GM21390 (cell line): ENCODE data around the gene RNF103.
"Not testable (repeated sequence)": the region's sequence is repeated elsewhere in the genome, so short reads cannot be mapped to it uniquely, and the experiment has no call there.

Experiments
- ATAC-seq: cut with Tn5 transposase; IDR thresholded peaks from one replicate; pipeline ENCODE4 v1.9.1; 2021; ENCODE audit not compliant: unreplicated experiment

Gene RNF103

DNA sequence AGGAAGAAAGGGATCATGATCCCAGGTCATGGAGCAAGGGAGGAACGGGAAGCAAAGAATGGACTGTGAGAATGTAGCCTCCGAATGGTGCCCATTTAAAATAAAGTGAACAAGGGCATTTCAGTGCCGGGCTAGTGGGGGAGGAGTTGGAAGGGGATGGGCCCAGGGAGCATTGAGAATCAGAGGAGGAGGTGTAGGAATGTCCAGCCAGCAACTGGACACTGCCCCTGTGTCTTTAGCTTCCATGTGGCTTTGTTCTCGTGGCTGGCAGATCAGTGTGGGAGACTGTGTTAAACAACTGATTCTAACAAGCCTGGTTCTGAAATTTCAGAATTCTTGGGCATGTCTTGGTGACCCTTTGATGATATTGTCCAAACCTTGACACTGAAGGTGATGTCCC, 1.4 kb upstream of the RNF103 start:
- ATAC-seq, result no peak

DNA sequence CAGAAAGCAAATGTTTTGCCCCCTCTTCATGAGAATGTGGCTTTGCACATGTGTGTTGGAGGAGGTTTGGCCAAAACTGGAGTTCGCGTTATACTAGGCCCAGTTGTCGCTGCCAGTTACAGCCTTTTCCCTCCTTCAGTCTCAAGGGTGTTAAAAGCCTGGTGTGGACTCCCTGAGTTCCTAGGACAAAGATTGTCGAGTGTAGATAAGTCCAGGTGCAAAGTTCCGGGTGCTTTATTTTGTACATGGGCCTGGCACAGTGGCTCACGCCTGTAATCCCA, 542 bp upstream of the RNF103 start:
- no peak for ATAC-seq

DNA sequence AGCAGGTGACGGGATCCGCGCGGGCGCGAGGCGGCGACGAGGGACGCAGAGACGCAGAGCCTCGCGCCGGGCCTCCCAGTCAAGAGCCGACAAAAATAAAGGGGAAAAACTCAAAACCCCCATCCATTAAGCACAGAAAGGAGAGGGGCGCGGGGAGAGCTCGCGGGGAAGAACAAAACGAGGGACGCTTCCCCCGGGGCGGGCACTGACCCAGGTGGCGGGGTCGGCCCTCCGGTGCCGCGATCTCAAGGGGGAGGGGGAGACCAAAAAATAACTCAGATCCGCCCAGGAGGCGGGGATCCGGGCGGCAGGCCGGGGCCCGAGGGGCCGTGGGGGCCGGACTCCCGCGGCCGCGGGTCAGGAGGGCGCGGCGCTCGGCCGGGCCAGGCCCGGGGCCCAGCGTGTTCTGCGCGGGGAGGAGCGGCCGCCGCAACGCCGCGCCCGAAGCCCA, 597 bp downstream of the RNF103 start:
- peak; percentile 44 for ATAC-seq

DNA sequence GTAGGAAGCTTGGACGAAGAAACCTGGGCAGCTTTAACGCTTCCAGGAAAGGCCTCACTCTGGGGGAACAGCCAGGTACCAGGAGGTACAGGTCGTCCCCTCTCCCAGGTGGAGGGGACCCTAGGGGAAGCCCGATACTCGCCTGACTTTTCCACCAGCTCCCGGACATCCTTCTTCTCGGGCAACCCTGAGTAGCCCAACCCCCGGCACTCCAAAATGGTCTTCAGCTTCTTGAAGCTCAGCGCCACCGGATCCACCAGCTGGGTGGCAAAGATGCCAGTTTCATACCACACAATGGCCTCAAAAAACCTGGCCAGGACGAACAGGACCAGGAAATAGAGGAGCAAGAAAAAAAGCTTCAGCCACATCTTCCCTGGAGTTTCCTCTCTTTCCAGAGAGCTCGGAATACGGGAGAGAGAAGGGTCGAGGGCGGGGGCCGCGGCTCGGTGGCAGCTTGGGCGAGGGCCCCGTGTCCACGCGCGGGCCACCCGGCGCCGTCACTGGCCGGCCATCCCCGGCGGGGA, 1.1 kb downstream of the RNF103 start:
- no peak for ATAC-seq

DNA sequence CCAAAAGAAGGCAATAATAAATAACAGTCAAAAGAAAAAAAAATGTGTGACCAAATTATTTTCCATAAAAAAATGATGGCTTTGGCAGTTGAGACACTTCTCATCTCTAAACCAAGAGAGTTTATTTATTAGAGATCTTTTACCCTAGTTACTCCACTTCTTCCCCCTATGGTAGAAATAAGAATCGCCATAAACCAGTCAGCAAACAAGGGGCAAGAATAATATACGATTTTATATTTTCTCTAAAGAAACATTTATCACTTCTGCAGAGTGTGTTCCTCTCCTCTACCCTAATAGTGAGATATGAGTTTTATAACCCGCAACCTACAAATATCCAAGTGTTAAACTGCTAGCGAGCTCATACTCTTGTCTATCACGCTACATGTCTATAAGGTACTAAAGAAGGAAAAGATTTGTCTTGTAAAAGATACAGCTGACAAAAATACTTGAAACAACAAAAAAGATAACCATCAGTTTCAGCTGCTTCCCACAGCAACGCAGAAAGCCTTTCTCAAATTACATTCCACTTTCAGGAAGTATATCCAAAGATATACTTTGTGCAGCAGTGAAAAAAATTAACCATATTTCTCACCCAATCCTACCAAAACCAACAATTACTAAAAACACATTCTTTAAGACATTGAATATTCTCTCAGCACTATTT, 2.3 kb downstream of the RNF103 start:
- ATAC-seq, result no peak

DNA sequence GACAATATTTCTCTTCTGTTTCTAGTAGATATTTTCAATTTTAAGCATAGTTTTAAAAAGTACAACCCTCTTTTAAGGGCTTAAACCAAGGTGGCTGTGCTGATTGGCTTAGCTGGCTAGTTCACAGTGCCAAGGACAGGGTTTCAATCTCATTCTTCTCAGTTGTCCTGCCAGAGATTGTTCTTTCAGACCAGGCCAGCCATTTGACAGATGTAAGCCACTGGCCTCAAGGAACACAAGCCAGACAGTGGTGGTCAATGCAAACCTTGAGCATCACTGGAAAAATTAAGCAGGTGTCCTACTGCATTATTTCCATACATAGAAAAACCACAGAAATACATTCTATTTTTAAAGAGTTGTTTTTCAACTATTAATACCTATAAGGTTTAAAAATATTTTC, 5.9 kb downstream of the RNF103 start:
- peak; percentile 33 for ATAC-seq

DNA sequence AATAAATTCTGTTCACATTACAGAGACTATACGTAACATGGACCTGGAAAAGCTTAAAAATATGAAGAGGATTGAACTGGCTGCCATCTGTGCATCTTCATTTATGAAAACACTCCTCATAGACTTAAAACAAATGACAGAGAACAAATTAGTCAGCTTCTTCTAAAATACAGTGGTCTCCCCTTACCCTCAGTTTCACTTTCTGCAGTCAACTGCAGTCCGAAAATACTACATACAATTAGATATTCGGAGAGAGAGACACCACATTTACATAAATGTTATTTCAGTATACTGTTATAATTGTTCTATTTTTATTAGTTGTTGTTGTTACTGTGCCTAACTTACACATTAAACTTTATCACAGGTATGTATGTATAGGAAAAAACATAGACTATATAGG, 6.5 kb downstream of the RNF103 start:
- peak; percentile 71 for ATAC-seq

DNA sequence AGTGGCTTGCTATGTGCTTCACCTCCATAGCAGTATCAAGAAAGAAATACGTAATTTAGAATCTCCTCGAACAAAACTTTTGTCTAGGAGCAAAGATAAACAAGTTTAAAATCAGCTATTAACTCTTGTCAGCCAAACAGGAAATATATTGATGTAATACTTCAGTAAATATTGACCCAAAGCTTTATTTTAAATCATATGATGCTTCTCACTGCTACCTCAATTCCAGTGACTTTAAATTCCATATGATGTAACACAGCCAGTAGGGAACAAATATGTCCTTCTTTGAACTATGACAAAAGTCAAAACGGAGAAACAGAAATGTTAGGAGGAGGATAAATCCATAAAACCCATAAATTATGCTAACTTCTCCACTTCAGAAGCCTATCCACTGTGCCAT, 7.2 kb downstream of the RNF103 start:
- no peak for ATAC-seq

DNA sequence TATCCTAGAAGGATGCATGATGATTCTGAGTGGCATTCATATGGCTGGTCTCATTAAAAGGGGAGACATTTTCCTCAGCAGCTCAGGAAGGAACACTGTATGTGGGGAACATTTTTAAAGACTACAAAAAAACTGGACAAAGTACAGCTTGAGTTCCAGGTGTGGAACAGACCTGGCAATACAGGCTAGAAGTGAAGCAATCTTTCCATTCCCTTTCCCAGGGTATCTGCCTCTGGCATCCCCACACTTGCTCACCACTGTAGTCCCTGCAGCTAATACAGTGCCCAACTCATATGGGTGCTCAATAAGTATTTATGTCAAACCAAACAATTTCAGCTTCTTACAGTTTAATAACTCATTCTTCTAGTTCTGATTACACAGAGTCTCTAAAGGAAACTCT, 8.1 kb downstream of the RNF103 start:
- no peak for ATAC-seq

DNA sequence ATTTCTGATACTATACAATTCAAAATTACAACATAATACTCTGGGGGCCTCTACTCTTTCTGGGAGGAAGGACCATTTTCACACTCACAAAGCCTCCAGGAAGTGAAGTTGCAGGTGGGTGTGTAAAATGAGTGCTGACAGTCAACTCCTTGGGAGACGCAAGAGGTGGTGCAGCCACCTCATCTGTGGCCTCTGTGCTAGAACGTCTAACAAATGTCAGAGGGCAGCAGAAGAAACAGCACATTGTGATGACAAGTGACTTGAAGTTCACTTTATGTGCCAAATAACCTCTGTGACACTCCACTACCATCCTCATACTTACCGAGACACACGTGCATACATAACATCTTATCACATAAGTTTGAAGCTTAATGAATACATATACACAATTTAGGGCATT, 10.2 kb downstream of the RNF103 start:
- no peak for ATAC-seq

DNA sequence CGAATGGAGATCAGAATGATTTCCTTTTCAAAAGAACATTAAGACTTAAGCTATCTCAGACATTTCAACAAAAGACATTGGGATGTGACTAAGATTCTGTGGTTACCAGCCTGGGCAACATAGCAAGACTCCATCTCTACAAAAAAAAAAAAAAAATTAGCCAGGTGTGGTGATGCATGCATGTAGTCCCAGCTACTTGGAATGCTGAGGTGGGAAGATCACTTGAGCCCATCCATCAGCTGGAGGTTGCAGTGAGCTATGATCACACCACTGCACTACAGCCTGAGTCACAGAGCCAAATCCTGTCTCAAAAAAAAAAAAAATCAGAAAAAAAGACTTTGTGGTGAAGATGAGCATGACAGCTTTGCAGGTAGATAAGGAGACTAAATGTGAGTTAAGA, 12.8 kb downstream of the RNF103 start:
- ATAC-seq, result no peak

DNA sequence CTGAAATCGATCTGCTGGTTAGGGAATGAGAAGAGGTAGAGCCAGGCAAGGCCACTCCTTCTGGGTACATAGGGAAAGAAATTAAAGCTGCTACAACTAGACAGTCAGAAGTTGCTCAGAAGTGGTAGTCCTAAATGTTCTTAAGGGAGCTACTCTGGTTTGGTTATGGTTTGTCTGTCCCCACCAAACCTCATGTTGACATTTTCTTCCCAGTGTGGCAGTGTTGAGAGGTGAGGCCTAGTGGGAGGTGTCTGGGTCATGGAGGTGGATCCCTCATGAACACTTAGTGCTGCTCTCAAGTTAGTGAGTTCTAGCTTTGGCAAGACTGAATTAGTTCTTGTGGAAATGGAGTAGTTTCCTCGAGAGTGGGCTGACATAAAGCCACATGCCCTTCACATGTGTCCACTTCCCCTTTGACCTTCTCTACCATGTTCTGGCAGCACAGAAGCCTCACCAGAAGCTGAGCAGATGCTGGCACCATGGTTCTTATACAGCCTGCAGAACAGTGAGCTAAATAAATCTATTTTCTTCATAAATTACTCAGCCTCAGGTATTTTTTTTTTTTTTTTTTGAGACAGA, 14.7 kb downstream of the RNF103 start:
- no peak for ATAC-seq

DNA sequence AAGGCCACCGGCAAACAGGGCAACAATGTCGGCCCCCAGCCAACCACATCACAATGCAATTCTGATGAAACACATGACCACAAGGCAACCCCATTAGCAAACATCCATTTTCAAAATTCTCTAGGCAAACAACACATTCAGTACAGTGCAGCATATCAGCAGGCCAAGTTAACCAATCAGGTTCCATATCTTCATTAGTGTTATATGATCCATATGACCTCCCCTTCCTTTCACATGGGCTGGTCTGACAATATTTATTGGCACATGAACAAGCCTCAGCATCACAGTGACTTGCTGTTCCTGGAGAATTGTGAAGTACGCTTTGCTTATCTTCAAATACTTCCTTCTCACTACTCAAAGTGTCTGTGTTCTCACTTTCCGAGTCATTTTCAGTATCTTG, 19.8 kb downstream of the RNF103 start:
- ATAC-seq, result no peak

DNA sequence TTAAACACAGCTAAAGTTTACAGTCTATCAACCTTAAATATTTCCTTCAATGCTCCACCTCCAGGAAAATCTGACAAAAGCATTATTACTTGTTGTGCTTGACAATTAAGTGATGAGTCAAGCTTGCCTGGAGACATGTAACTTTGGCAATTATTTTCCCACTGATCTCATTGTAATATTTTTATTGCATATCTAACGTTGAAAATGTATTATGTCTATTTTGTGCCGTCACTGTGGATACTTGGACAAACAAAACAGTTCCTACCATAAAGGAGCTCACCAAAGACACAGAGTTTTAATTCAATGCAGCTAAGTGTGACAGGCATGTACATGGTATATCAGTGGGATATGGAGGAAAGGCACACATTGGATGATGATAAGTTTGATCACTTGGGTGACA, 24.7 kb downstream of the RNF103 start:
- no peak for ATAC-seq

DNA sequence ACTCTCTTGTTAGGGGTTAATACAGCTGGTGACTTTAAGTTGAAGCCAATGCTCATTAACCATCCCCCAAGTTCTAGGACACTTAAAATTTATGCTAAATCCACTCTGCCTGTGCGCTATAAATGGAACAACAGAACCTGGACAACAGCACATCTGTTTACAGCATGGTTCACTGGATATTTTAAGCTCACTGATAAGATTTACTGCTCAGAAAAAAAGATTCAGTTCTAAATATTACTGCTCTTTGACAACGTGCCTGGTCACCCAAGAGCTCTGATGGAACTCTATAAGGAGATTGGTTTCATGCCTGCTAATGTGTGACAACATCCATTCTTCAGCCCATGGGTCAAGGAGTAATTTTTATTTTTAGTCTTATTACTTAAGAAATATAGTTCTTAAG, 27.5 kb downstream of the RNF103 start:
- no peak for ATAC-seq

DNA sequence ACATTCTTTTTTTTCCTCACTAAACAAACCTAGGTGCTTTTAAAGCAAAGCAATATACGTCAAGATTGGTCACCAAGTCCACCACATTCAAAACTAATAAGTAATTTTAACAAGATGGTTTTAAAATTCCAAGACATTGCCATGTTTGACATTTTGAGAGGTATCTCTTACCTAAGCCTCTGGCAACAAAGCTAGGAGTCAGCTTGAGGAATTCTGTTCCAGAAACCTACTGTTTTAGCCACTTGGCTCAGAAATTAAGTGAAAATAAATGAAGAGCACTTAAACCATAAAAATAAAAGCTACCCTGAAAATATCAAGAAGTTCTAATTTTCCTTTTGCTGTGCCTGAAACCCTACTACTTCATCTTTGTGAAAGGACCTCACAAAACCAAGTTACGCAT, 30.4 kb downstream of the RNF103 start:
- no peak for ATAC-seq

DNA sequence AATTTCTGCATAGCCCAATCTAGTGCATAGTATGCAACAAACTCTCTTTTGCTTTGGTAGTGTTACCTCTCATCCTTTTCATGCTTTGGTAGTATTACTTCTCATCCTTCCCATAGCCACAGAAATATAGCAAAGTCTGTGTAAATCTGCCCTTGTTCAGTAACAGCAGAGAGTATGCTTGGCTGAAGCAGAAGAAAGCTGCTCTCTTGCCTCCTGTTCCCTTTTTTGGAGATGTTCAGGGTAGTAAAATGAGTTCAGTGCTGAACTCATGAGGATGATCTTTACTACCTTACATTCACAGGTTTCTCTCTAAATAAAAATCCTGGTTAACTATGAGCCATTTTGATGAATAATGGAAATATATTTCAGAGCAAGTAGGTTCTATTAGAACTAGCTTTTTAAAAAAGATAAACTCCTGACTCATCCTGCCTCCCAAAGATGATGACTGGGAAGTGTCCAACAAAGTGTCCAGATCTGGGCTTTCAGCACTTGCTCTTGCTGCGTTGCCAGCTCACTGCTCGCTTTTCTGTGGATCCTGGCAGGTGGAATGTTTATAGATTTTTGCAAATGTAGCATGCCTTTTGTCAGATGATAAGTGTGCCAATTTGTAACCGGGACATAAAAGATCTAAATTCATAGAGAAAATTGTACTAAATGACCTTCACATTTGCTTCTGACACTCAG, 31.0 kb downstream of the RNF103 start:
- ATAC-seq, result no peak

DNA sequence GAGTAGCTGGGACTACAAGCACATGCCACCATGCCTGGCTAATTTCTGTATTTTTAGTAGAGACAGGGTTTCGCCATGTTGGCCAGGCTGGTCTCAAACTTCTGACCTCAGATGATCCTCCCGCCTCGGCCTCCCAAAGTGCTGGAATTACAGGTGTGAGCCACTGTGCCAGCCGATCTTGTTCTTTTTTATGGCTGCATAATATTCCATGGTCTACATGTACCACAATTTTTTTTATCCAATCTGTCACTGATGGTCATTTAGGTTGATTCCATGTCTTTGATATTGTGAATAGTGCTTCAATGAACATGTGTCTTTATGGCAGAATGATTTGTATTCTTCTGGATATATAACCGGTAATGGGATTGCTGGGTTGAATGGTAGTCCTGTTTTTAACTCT, 34.0 kb downstream of the RNF103 start:
- not testable (repeated sequence) for ATAC-seq

DNA sequence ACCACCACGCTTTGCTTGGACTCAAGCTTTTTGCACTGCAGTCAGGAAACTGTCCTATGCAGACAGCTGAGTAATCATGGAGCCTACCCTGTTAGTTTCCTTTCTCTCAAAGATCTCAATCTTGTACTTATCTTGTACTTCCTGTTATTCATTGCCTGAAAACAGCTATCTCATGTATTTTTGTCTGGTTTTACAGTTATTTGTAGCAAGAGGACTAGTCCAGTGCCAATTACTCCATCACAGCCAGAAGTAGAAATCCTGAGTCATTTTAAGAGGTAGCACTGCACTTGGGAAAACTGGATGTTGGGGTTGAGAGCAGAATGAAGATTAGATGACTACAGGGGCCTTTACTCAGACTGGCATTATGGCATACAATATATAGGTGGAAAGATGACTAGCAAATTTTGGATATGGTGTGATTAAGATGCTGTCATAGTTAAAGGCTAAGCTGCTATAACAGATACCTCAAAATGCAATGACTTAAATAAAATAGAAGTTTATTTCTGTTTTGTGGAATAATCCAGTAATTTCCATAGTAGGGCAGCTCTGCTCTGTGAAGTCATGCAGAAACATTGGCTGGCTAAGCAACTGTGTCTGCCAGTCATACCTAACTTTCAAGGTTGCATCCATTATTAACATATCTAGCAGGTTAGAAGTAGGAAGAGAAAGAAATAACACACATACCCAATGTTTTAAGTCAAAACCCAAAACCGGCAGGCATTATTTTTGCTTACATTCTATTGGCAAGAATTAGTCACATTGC, 39.3 kb downstream of the RNF103 start:
- ATAC-seq, result peak; percentile 75

DNA sequence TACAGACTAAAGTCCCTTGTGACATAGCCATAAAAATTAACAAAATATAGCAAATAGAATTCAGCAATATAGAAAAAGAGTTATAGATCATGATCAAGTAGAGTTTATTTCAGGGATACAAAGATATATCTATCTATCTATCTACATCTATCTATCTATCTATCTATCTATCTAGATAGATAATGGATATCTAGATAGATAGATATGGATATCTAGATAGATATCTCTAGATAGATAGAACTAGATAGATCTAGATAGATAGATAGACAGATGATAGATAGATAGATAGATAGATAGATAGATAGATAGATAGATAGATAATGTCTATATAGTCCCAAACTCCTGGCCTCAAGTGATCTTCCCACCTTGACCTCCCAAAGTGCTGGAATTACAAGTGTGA, 43.1 kb downstream of the RNF103 start:
- ATAC-seq, result no peak

DNA sequence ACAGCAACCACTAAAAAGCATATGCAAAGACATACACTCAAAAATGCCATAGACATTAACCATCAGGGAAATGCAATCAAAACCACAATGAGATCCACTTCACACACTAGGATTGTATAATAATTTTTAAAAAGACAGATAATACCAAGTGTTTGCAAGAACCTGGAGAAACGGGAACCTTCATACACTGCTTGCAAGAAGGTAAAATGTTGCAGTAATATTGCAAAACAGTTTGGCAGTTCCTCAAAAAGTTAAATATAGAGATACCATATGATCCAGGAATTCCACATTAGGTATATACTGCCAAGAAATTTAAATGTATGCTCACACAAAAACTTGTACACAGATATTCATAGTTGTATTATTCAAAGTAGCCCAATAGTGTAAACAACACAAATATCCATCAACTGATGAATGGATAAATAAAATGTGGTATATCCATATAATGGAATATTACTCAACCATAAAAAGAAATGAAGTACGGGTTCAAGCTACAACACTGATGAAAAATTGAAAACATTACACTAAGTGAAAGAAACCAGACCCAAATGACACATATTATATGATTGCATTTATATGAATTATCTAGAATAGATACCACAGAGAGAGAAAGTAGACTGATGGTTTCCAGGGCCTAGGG, 45.7 kb downstream of the RNF103 start:
- no peak for ATAC-seq
